ENCODE measurements around the gene RBBP8NL.

The RBBP8NL gene, protein sequence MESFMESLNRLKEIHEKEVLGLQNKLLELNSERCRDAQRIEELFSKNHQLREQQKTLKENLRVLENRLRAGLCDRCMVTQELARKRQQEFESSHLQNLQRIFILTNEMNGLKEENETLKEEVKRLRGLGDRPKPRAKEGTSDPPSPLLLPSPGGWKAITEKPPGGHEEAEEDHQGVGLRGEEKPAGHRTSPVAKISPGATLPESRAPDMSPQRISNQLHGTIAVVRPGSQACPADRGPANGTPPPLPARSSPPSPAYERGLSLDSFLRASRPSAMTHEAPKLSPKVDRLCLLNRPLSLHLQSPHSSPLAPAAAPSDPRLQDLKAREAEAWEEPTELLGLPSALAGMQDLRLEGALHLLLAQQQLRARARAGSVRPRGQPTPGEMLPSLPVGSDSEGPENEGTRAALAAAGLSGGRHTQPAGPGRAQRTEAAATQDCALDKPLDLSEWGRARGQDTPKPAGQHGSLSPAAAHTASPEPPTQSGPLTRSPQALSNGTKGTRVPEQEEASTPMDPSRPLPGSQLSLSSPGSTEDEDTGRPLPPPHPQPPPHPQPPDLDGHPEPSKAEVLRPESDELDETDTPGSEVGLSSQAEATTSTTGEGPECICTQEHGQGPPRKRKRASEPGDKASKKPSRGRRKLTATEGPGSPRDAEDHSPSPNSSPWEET

DNA sequence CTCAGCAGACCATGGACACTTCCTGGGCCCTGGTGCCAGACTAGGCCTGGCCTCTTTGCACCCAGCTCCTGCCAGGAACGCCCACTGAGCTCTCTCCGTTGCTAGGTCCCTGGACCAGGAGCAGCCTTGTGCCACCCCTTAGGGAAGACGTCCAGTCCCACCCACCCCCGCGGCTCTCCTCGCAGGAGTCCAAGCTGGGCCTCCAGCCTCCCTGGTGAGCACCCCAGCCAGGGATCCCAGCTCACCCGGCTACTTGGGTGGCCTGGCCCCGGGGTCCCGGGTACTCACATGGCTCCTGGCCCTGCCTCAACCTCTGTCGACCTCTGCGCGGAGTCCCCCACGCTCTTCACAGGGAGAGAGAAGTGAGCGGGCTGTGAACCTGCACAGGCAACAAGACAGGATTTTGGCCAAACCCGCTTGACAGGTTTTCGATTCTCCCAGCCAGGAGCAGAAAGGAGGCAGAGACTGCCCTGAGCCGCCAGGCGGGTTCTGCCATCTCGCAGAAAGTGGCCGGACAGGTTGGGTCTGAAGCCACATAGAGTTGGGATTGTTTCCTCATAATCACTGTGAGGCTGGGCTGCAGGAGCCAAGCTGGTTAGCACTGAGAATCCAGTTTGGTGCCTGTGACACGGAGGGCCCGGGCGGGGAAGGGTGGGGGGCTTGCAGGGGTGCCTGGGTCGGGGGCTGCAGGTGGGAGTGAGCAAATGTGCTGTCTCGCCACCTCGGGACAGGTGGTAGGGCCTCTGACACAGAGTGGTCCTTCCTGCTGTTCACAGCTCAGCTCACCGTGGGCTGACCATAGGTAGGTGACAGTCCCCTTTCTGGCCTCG, at the start of gene RBBP8NL:
TSS of gene RBBP8NL (minus strand) at position 368 of the 830 bp plus-strand sequence. CDS start 7,892 bp downstream, outside the sequence.
- no peak for DNase-seq (ENCODE audit: low read depth)

DNA sequence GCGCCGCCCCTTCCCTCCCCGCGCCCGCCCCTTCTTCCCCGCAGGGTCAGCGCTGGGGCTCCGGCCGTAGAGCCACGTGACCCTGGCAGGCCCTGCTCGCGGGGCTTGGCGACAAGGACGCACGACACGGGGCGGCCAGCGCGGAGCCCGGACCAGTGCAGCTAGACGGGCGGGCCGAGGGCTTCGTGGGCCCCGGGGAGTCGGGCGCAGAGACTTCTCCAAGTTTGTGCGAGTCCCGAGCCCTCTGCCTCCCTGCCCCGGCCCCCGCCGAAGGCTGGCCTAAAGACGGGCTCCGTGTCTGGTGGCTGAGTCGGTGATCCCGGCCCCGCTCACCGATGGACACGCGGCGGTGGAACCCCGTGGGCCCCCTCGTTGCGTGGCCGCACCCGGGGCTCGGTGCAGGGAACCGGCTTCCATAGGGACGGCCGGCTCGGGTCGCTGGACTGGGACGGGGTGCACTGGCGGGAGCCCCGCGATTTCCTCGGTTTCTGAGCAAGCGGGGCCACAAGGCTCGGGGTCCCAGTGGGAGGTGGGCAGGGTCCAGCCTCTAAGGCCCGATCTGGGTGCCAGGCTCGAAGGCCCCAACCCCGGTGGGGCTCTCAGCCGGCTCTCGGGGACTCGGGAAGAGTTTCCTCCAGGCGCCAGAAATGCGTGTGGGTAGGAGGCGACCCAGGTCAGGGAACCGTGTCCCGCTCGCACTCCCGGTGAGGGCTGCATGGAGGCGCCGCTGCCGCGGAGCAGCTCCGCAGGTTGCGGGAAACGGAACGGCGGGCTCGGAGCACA, 48.9 kb upstream of the RBBP8NL start:
- no peak for DNase-seq (ENCODE audit: low read depth)

DNA sequence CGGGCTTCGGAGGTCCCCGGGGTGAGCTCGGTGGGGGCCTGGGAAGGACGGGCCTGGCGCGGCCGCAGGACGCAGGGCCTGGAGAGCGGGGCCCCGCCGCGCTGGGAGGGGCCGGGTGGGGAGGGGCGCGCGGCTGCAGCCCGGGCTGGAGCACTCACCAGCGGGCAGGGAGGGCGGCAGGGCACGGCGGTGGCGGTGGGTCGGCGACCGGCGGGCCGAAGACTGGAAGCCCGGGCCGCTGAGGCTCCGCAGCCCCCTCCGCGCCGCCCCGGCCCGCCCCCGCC, 48.4 kb upstream of the RBBP8NL start, which contains the start of gene GATA5:
TSS of gene GATA5 (minus strand) at position 224 of the 284 bp plus-strand sequence. CDS start 474 bp downstream, outside the sequence.
- DNase-seq (ENCODE audit: low read depth): no peak

DNA sequence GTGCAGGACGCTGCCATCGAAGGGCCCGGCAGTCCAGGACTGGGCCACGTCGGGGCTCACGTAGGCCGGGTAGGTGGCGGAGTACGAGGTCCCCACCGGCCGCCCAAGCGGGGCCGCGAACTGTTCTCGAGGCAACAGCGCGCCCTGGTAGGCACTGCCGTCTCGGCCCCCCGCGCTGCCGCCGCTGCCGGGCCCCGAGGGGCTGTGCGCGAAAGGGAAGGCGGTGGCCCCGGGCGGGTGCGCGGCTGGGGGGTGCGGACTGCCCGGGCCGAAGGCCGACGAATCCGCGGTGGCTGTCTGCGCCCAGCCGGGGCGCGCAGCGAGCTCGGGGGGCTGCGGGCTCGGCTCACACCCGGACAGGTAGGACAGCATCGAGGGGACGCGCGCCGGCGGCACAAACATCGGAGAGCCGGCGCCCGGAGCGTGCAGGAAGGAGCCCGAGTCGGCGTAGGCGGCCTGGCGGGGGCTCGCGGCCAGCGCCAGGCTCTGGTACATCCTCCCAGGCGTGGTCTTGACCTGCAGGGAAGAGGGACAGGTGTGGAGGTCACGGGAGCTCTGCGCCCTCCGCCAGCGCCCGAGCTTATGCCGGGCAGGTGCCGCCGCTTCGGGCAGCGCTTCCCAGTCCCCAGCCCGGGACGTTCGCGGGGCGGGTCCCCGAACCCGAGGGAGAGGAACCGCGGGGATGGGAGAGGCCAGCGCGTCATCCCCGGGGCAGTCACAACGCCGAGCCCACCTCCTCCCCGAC, 47.9 kb upstream of the RBBP8NL start:
- DNase-seq (ENCODE audit: low read depth): no peak

DNA sequence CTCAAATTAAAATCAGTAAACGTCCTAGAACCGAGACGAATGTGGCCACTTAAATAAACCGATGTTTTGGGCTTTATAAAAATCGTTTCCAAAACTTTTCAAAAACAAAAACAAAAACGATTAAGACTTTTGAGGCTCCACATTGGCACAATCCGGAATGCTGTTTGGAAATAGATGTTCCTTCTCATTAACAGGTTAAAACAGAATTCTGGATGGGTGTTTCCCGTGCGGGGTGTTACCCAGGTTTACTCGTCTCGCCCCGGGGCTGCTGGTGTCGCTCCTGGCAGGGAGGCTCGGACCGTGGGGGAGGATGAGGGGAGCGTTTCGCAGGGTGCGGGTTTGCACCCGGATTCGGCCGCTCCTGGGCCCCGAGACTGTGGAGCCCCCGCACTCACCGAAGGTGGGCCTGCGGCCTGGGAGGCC, 47.3 kb upstream of the RBBP8NL start:
- DNase-seq (ENCODE audit: low read depth): no peak

DNA sequence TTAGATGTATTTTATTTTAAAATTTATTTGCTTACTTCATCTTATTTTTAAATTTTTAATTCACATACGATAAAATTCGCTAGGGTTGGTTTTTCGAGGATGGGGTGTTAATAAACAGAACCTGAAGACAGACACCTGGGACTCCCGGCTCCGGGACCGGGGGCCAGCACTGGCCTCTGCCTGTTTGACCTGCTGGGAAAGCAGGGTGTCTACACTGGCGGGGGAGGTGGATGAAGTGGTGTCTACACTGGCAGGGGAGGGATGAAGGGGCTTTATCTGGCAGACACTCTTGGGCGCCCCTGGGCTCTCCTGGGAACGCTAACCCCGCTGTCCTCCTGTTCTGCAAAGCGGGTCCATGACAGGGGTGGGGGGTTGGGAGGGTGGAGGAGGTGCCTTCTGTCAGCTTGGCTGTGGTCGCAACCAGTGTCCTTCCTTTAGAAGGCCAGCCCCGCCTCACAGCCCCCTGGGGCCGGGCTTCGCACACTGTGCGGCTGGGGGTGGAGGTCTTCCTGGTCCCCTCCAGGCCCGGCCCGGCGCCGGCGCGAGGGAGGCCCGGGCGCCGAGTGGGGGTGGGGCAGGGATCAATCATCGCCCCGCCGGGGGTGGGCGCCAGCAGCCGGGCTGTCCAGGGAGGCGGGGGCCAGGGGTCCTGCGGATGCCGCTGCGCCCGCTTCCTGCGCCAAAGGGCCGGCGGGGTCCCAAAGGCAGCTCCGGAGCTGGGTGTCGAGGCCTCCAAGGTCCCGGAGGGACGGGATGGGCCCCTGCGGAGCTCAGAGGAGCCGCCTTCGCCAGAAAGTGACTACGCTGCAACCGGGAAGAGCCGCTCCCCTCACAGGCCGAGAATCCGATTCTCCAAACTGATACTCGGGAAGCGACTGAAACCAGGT, 46.6 kb upstream of the RBBP8NL start:
- no peak for DNase-seq (ENCODE audit: low read depth)

DNA sequence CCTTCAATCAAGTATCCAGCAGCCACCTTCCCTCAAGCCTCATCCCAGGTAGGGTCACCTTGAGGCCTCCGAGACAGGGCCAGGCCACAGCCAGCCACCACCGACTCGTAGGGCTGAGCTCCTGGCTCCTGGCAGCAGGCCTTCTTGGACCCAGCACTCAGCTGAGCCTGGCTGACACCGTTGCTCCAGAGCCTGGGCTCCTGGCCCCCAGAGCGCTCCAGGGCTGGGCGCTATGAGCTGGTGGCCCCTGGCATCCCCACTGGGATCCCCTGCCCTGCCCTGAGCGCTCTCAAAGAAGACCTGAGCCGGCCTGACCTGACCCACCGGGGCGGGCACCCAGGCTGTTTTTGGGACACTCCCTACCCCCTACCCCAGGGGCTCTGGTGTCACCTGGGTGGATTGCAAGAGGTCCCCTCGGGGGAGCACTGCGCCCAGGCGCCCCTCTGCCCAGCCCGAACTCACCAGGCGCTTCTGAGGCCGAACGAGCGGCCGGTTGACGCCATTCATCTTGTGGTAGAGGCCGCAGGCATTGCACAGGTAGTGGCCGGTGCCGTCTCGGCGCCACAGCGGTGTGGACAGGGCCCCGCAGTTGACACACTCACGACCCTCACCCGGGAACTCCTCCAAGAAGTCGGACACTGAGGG, 45.7 kb upstream of the RBBP8NL start:
- no peak for DNase-seq (ENCODE audit: low read depth)

DNA sequence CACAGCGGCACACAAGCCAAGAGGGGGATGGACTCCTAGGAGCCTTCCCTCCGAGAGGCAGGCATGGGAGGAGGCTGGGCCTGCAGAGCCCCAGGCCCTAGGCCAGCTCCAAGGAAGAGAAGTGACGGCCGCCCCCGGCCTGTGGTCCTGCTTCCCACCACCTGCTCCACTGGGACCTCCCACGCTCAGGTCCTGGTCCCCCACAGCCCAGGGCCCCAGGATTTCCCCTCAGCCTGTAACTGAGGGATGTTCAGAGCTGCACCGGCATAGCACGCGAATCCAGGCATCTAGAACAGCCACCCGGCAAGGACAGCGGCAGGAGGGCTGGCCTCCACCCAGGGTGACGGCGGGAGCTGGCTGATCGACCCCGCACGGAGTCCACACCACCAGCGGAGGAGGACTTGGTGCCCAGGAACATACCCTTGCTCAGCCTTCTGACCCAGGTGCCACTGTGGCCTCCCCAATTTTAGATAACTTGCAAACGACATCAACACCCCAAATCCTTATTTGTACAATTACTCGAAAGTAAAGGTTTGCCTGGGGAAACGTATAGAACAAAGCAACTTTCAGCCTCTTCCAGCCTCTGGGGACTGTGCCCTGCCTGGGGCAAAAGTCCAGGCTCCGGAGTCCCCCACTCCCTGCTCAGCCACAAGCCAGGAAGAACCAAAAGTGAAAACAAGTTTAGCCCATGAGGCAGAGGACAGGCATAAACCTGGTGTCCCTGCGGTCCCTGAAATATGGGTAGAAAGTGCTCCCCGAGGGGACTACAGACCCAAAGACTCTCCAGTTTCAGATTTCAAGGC, 45.0 kb upstream of the RBBP8NL start:
- DNase-seq (ENCODE audit: low read depth): no peak

DNA sequence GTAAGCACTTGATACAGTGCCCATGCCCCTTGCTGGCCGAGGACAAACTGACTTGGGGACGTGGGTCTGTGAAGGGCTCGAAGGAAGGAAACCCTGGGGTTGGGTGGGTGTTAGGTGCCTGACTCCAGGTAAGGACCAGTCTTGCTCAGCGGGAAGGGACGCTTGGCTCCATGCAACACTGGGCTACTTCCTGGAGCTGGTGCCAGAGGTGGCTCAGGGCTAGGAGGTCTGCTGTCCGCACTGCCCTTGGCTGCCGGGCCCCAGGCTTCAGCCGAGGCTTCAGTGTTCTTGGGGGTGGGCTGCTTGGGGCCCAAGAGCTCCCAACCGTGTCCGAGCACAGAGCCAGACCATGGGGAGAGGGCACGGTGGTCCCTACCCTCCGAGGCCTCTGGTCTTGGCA, 43.1 kb upstream of the RBBP8NL start:
- no peak for DNase-seq (ENCODE audit: low read depth)

DNA sequence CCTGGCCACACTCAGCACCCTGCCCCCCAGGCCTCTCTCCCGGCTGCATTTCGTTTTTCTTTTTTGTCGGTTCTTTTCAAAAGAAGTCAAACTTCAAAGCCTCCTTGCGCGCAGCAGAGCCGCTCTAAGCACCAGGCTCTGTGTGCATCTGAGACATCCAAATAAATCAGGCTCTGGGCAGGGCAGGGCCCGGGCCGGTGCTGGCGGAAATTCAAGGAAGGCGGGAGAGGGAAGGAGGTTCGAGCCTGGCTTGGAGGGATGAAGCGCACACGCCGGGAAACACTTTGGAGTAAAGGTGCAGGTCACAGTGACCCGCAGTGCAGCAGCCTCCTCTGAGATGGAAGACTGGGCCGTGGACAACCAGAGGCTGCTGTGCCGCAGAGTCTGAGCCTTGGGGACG, 42.7 kb upstream of the RBBP8NL start:
- no peak for DNase-seq (ENCODE audit: low read depth)

DNA sequence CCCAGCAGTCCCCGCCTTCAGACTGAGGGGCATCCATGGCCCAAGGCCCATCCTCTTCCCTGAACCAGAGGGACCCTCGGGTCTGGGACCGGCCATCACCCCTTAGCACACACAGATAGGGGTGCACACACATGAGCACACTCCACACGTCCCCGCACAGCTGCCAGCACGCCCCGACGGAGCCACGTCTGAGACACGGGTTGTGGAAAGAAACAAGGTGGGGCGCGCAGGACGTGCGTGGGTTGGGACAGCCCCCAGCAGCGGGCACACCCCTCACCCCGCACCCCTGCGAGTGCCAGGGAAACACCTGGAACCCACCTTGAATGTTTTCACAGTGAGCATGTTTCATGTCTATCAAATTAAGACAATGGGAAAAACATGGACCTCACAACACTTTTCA, 42.0 kb upstream of the RBBP8NL start:
- no peak for DNase-seq (ENCODE audit: low read depth)

DNA sequence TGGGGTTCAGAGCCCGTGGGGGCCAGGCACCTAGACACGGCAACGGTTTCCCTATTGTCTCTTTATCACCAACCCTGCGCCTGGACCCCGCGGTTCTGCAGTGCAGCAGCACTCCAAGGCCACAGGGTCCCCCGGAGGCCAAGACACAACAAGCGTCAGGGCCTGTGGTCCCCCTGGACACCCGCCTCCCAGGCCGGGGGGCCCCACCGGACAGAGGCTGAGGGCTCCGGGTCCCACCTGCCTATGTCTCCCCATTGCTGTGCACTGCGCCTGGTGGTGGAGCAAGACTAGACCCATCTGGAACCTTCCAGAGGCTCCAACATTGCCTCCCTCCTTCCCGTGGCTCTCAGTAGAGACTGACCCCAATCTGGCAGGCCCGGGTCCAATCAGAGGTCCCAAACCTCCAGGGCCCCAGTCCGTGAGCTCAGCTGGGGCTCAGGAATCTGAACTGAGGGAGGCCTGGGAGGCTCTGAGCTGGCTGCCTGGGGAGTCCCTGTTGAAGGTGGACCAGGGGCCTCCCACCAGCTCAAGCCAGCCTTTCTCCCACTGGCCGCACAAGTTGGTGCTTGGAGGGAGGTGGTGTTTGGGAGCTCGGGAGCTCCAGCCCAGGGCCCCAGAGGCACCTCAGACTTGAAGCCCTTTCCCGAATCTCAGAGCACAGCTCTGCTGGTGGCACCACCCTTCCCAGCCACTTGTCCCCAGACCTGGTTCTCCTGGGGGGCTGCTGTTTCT, 39.6 kb upstream of the RBBP8NL start:
- no peak for DNase-seq (ENCODE audit: low read depth)

DNA sequence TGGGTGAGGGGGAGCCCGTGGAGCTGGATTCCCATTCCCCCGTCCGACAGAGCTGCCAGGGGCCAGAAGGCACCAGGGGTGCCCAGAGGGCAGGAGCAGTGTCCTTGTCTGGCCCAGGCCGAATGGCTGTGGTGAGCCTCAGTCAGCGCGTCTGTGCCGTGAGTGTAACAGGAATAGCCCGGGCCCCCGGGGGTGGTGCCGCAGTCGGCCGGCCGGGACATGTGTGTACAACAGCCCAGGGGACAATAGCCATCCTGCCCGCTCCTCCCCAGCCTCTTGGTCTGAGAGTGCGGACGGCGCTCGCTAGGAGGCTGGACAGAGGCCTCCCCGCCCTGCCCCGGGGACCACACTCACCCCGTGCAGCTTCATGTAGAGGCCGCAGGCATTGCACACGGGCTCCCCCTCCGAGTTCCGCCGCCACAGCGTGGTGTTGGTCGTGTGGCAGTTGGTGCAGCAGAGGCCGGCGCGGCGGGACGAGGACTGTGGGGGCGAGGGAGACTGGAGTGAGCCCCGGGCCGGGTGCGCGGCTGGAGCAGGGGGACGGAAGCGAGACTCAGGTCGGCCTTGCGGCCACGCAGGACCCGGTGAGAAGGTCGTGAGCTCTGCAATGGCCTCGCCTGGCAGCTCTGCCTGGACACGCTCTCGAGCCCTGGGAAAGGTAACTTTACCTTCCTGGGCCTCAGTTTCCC, 38.9 kb upstream of the RBBP8NL start:
- DNase-seq (ENCODE audit: low read depth): no peak

DNA sequence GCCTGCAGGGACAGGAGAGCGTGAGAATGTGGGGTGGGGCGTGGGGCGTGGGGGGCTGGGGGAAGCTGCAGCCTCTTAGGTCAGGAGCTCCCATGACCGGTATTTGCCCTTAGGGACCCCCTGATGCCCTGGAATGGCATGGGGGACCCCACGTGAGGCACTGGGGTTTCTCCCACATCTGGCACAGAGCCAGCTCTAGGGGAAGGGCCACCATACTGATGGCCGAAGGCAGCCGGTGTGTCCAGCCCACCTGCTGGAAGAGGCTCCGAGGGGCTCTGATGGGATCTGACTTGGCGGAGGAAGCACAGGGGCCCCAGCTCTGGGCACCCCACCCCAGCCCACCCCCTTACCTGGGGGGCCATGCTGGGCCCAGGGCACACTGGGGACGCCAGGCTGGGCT, 37.7 kb upstream of the RBBP8NL start:
- no peak for DNase-seq (ENCODE audit: low read depth)

DNA sequence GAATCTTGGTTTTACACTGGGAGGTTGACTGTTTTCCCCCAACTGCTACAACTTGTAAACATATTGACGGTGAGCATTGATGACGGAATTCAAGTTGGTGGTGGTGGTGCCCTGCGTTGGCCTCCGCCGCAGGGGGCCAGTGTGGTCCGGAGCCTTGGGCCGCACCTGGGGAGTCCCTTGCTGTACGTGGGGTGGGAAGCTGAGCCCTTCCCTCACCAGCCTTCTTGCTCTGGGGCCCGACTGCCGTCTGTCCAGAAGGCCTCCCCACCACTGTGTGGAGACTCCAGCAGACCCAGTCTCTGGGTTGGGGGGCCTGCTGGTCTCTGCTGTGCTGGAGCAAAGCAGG, 37.1 kb upstream of the RBBP8NL start:
- DNase-seq (ENCODE audit: low read depth): no peak

DNA sequence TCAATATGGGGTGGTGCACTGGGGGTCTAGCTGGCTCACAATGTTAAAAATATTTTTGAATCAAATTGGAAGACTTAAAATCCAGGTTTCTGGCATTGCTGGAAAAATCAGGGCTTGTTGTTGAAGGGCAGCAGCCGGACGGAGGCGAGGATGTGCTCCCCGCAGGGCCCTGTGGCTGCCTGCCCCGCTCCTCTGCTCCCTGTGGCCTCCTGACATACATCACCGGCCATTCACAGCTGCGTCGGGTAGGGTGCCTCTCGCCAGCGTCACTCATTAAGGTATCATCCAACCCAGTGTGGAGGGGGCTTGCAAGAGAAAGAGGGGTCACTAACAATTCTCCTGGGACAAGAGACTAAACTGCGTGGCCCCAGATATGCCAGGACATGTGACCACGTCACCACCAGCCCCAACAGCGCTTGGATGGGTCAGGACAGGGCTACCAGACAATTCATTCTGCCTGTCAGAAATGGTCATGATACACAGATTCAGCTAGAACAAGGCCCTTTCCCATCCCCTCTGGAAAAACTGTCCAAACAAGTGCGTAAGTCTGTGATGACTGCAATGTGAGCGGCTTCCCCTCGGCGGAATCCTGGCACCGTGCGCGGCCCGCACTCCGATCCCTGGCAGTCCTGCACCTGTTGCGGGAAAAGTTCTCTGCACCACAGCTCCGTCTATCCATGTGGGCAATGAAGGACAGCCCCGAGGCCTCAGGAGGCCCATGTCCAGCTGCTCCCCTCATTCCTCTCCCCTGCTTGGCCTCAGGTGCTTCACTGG, 36.5 kb upstream of the RBBP8NL start:
- DNase-seq (ENCODE audit: low read depth): no peak
